HG03575 (cell line): ENCODE data around the gene PRR5L.
"Not testable (repeated sequence)": the region's sequence is repeated elsewhere in the genome, so short reads cannot be mapped to it uniquely, and the experiment has no call there.

Experiments used
- ATAC-seq: cut with Tn5 transposase; IDR thresholded peaks from one replicate; pipeline ENCODE4 v1.9.1; 2021; ENCODE audit not compliant: unreplicated experiment, insufficient number of reproducible peaks, low FRiP score; ENCODE audit errors: extremely low read depth

Gene PRR5L

DNA sequence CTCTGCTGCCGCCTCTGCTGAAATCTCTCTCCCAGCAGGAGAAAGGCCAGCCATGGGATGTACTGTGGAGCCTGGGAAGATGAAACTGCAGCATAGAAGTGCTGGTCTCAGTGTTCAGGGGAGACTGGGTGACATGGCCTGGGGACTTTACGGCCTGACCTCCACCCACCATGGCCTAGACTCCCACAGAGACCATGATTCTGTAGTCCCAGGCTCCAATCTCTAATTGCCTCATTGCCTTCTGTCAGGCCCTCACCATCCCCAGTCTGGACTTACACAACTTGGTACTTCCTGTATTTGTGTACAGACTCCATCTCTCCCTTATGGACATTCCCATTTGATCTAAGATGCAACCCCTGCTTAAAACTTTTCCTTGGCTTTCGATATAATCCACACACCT, 170.9 kb downstream of the PRR5L start:
- no peak for ATAC-seq

- ATAC-seq, result no peak
Measured at GRCh38 chr11:36467916-36468315, 171.8 kb downstream of the PRR5L start.

DNA sequence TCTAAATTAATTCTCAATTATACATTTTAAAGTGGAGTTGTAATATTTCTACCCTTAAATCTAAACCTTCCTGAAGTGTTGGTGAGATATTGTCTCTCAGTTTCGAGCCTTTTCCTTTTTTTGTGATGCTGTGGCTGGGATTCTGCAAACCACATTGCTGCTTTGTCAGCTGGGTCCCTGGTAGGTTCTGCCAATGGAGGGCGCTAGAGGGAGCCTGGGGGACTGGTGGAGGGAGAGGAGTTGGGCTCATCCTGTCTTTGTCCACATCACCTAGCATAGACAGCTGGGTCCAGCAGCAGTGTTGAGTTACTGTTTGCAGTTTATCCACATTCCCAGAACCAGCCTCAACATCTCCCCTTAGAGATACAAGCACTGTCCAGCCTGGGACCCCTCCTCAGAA, 173.0 kb downstream of the PRR5L start:
- no peak for ATAC-seq

DNA sequence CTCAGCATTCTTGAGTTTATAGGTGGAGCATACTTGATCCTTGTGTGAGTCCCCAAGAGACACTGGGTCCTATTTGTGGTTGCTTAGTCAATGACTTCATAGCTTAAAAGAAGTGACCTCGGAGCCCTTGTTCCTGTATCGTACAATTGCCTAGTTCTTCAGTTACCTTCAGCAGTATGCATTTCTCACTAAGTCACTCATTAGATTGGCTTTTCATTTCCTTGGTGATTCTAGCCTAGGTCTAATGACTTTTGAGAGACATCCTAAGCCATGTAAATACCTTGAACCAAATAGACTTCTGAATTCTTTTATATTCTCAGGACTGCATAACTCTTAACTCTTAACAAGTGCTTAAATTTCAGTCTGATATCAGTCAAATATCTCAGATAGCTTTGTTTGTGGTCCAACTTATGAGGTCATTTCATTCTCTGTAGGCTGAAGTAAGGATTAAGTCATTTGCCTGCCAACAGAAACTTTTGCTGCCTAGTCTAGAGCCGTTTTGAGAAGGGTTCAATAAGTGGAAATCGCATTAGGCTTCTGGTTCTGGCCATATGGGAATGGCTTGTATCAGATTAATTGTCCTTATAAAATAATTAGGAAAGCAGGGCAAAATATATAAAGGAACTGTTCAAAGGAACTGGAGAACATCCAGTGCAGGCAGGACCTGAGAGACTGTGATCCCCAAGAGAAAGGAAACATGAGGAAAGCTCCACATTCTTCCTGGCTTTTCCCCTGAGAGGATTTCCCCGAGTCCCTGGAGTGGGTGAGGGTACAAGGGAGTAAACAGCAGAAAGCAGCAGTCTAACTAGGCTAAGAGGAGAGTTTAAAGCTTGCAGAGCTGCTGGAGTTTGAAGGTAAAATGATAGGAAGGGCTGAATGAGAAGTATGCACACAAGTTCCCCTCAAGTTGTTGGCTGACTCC, 174.1 kb downstream of the PRR5L start:
- no peak for ATAC-seq

DNA sequence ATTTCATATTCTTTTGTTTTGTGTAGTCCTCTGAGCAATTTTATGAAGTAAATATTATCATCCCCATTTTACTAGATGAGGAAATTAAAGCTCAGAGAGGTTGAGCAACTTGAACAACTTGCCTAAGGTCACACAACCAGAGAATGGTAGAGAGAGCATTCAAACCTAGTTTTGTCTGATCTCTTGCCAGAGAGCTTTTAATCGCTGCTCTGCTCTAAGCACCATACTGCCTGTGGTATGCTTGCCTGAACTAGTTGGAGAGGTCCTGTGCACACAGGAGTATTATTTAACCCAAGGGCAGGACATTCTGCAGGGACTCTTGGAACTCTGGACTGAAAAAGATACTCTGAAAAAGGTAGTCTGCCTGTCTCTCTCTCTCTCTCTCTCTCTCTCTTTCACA, 175.5 kb downstream of the PRR5L start:
- ATAC-seq, result no peak

- no peak for ATAC-seq
Measured at GRCh38 chr11:36475192-36475591, 179.1 kb downstream of the PRR5L start.

- no peak for ATAC-seq
Measured at GRCh38 chr11:36478700-36479329, 182.7 kb downstream of the PRR5L start.

DNA sequence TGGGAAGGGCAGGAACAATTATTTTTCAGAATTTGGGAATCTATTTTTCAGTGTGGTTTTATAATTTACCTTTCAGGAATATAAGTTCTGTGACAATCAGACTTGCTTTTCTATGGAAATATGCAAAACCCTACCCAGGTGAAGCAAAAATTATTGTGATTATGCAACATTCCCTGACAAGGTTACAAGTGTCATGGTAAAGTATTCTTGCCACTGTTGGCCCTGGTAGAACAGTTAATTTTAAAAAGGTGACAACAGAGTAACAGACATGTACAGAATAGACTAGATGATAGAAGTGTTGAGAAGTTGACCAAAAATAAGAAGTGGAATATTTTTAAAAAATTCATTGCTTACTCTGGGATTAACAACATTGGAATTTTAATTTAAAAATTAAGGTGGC, 184.7 kb downstream of the PRR5L start:
- no peak for ATAC-seq

DNA sequence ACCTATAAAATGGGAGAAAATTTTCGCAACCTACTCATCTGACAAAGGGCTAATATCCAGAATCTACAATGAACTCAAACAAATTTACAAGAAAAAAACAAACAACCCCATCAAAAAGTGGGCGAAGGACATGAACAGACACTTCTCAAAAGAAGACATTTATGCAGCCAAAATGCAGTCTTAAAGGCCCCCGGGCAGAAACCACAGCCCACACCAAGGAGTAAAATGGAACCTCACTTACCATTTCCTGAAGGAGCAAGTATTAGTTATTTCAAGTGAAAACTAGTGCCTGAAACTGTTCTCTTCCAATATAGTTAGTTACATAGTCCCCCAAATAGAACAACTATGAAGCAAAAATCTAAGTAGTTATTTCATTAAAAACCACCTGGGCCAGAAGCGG, 187.0 kb downstream of the PRR5L start:
- not testable (repeated sequence) for ATAC-seq

DNA sequence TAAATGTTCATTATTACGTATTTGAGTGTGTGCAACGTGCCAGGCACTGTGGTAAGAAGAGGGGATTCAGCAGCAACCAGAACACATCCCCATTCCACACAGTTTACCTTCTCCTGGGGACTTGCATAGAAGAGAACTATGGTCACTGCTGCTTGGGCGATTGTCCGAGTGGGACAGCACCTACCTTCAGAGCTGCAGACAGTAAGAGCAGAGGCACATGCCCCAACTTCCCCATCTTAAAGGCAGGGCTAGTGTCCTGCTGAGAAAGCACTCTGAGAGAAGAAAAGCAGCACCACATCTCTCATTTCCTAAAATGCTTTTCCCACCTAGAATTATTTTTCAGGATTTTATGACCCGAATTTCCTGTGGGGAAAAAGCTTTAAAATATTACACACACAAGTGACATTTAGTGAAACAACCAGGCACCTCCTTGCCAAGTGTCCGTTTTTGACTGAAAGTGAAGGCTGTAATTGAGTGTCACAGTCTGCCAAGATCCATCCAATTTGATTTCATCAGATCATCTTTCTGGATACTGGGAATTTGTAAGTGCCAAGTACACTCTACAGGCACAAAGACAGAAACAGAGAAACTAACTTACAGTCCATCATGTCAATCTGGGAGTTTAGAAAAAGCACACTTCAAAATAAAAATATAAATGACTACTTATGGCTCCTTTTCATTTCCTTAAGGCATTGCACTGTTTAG, 189.4 kb downstream of the PRR5L start:
- no peak for ATAC-seq

DNA sequence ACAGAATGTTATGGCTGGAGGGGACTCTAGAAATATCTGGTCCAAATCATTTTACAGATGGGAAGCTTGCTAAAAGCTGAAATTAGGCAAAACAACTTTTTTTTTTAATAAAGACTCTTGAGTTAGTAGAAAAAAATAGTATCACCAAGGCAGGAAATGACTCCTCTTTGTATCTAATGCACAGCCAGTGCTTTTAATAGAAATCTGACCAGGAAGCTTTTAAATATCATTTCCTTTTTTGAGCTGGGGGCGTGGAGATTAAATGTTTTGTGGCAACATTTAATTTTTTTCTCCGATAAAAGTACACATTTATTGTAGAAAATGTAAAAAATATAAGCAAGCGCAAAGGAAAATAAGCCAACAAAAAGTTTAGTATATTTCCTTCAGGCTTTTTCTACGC, 191.5 kb downstream of the PRR5L start:
- ATAC-seq, result no peak

- no peak for ATAC-seq
Measured at GRCh38 chr11:36488096-36488495, 192.0 kb downstream of the PRR5L start.

DNA sequence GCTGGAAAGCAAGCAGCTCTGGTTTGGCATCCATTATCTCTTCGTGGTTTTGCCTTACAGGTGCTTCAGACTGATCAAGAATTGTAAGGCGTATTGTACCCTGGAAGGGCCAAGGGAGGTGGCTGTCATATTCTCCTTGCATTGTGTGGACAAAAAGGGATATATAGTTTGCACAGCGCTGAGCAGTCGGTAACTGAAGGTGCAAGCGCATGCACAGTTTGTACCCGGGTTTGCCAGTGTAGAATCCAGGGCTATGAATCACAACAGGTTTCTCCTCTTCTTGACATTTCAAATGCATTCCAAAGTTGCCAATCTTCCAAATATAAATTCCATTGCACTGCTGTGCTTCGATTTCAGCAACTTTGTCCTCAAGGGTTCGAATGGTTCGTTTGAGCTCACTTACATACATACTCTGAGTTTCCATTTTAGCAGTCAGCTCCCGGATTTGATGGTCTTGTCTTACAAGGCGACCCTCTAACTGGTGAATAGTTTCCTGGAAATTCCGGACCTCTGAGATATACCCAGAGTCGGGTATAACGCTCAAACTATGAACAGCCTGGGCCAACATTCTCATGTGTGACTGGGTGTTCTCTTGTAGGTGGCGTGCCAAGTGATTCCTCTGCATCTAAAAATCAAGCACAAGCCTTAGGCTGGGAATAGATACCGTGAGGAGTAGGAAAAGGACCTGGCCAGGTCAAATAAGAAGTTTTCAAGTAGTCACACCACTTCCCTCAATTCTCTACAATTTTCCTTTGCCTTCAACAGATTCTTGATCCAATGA, 194.1 kb downstream of the PRR5L start:
- no peak for ATAC-seq

- no peak for ATAC-seq
Measured at GRCh38 chr11:36492724-36493304, 196.7 kb downstream of the PRR5L start.

DNA sequence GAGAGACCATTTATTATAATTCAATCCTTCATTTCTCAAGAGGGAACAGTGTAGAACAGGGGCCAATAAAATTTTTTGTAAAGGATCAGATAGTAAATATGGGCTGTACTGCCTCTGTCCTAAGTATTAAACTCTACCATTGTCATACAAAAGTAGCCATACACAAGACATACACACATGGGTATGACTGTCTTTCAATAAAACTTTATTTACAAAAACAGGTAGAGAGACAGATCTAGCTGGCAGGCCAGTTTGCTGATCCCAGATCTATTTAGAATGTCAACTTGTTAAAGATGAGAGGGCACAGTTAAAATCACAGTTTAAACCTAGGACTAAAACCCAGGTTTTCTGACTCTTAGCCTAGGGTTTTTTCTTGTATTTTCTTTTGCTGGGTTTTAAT, 197.2 kb downstream of the PRR5L start:
- no peak for ATAC-seq

GRCh38 chr11:36498721-36499120, 202.6 kb downstream of the PRR5L start:
- no peak for ATAC-seq

DNA sequence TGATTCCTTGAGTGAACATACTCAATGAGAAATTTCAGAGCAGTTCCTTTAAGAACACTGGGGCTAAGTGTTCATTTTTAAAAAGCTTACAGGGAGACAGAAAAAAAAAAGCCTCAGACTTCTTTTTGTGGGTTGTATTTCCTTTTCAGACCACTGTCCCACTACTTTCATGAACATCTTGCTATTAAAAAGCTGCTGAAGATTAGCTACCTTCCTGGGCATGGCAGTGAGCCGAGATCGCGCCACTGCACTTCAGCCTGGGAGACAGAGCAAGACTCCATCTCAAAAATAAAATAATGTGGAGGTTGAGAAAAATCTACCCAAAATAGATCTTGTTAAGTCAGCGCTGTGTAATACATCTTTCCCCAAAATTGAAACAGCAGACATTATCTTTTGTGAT, 203.2 kb downstream of the PRR5L start:
- no peak for ATAC-seq

DNA sequence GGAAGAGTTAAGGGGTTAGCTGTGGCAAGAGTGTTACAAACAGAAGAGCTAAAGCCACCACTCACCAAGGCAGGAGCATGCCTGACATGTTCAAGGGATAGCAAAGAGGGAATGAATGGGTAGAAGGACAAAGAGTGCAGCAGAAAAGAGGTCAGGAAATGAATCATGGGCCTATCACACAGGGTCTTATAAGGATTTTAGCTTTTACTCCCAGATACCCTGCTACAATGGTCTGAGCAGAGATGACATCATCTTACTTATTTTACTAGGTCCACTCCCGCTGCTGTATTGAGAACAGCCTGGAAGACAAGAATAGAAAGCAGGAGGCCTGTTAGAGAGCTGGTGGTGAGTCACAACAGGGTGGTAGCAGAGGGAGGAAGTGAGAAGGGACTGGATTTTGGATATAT, 204.2 kb downstream of the PRR5L start:
- peak; percentile 96 for ATAC-seq

- ATAC-seq, result no peak
Measured at GRCh38 chr11:36501236-36501635, 205.1 kb downstream of the PRR5L start.
